ENCODE data around the gene DLGAP1.

The DLGAP1 gene

DNA sequence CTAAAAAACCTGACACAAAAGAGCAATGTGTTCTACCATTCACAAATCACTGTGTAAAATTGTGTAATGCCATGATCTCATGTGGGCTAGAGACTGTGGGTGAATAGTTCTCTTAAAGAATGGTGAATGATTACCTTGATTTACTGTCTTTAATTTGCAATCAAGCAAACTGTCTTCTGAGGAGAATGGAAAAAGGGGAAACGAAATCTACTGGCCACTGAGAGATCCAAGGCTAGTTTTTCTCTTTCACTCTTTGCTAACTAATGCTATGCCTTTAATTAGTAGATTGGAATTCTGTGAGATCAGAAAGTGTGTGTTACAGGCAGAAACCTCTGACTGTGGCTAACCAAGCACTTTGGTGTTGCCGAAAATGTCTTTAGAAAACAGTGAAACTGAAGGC is 582.5 kb downstream of the DLGAP1 start:
- no peak for TF ChIP-seq ZFX (IDR thresholded peaks at IDR 0.05; ENCODE audit: borderline replicate concordance)
- TF ChIP-seq, protein P1, sequence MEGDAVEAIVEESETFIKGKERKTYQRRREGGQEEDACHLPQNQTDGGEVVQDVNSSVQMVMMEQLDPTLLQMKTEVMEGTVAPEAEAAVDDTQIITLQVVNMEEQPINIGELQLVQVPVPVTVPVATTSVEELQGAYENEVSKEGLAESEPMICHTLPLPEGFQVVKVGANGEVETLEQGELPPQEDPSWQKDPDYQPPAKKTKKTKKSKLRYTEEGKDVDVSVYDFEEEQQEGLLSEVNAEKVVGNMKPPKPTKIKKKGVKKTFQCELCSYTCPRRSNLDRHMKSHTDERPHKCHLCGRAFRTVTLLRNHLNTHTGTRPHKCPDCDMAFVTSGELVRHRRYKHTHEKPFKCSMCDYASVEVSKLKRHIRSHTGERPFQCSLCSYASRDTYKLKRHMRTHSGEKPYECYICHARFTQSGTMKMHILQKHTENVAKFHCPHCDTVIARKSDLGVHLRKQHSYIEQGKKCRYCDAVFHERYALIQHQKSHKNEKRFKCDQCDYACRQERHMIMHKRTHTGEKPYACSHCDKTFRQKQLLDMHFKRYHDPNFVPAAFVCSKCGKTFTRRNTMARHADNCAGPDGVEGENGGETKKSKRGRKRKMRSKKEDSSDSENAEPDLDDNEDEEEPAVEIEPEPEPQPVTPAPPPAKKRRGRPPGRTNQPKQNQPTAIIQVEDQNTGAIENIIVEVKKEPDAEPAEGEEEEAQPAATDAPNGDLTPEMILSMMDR (IDR thresholded peaks at IDR 0.05), result no peak
- H3K27ac ChIP-seq, result no peak overlapping the region

DNA sequence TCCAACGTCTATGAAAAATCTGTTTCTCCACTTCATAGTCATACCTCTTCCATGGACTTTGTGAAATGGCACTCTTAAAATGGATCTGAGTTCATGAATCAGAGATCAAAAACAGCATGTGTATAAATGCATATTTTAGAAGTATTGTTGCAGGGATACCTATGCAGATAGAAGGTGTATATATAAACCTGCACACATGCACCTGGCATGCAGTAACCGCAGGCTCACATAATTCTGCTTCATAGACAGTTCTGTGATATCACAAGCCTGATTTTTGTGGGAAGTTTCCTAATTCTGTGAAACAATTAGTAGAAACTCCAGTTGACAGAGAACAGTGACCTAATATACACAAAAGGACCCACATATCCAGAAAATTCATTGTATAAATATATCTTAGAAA is 583.4 kb downstream of the DLGAP1 start:
- TF ChIP-seq ZFX (IDR thresholded peaks at IDR 0.05; ENCODE audit: borderline replicate concordance), result no peak
- TF ChIP-seq, protein P1 (IDR thresholded peaks at IDR 0.05), result no peak
- no peak overlapping the region for H3K27ac ChIP-seq

DNA sequence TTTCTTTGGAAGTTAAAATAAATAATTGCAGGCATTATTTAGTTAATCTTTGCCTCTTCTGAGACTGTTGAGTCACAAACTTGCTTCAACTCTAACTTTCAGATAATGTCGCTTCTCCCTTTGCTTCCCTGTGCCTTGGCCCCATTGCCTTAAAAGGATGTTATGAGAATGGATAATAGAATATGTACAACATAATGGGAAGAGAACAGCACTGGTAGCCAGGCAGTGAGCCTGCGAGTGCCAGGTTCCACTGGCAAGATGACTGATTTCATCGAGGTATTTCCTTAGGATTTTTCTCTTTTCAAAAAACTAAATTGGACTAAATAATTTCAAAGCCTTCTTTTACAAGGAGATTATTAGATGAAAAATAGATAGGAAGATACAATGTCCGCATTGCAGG is 584.2 kb downstream of the DLGAP1 start:
- TF ChIP-seq, protein P1 (IDR thresholded peaks at IDR 0.05), result no peak
- no peak for TF ChIP-seq ZFX (IDR thresholded peaks at IDR 0.05; ENCODE audit: borderline replicate concordance)
- no peak overlapping the region for H3K27ac ChIP-seq

GRCh38 chr18:3869848-3870247 is 585.3 kb downstream of the DLGAP1 start:
- H3K27ac ChIP-seq, result no peak overlapping the region
- no peak for TF ChIP-seq ZFX (IDR thresholded peaks at IDR 0.05; ENCODE audit: borderline replicate concordance)
- TF ChIP-seq, protein P1 (IDR thresholded peaks at IDR 0.05), result peak; percentile 50

- no peak for TF ChIP-seq ZFX (IDR thresholded peaks at IDR 0.05; ENCODE audit: borderline replicate concordance)
- TF ChIP-seq, protein P1 (IDR thresholded peaks at IDR 0.05), result no peak
Observed at GRCh38 chr18:3867864-3868311, 587.2 kb downstream of the DLGAP1 start.

GRCh38 chr18:3867236-3867635 is 587.9 kb downstream of the DLGAP1 start:
- TF ChIP-seq ZFX (IDR thresholded peaks at IDR 0.05; ENCODE audit: borderline replicate concordance), result no peak
- TF ChIP-seq, protein P1 (IDR thresholded peaks at IDR 0.05), result no peak
- H3K27ac ChIP-seq, result no peak overlapping the region

More at GRCh38 chr18:3867864-3868311, 587.2 kb downstream of the DLGAP1 start:
- H3K27ac ChIP-seq, result no peak overlapping the region

GRCh38 chr18:3864669-3865298 is 590.3 kb downstream of the DLGAP1 start:
- H3K27ac ChIP-seq, result no peak overlapping the region
- no peak for TF ChIP-seq ZFX (IDR thresholded peaks at IDR 0.05; ENCODE audit: borderline replicate concordance)
- TF ChIP-seq, protein P1 (IDR thresholded peaks at IDR 0.05), result no peak
